B cell (primary cell): ENCODE data around the gene NSUN7. TPM values are rescaled to one million over a fixed set of nuclear protein-coding genes. Genes with fewer than 3 reads are reported as not detected.

ENCODE experiments used
- ATAC-seq: fragments of 200-7000 bp; cut with Tn5 transposase; one replicate; pipeline ENCODE4 v1.10.0; 2021; ENCODE audit warnings: low read depth, mild to moderate bottlenecking, moderate number of reproducible peaks, moderate library complexity
- CTCF ChIA-PET: fragments of 350-600 bp; sonication (Branson Sonifier 250); formaldehyde crosslinking; loops from one replicate; lab custom pipeline; 2021; ENCODE audit warnings: antibody characterized with exemption, inconsistent platforms; lab: Charles Lee
- POLR2A ChIA-PET: fragments of 350-600 bp; sonication (Branson Sonifier 250); formaldehyde crosslinking; loops from one replicate; lab custom pipeline; 2021; ENCODE audit warnings: antibody characterized with exemption; lab: Charles Lee
- DNase-seq: peaks from one replicate; pipeline ENCODE4 v3.0.0; 2013
- H2AFZ ChIP-seq: 2 replicates; pipeline ENCODE4 v1.6.1; 2012; ENCODE audit warnings: mild to moderate bottlenecking, low read depth, low read length; ENCODE audit not compliant: insufficient read depth, poor library complexity, severe bottlenecking
- H3K27ac ChIP-seq, 2 donors: 1 replicate in 1 of 2; 2 replicates in 1 of 2; pipeline ENCODE4 v1.5.1; 2012 to 2013; ENCODE audit warnings: low read length in 2 of 2, mild to moderate bottlenecking in 2 of 2, moderate library complexity in 1 of 2
- H3K27me3 ChIP-seq, 4 experiments: fragments of 200-600 bp in 1 of 4; sonication (generic) in 1 of 4; replicated peaks in 1 of 4; 1 replicate in 2 of 4; 2 replicates in 2 of 4; pipeline versions ENCODE4 v1.6.1 to v1.7.0; 2013 to 2016; ENCODE audit warnings: low read length in 3 of 4, mild to moderate bottlenecking in 2 of 4, mixed read lengths in 1 of 4, moderate library complexity in 1 of 4; ENCODE audit not compliant: insufficient read depth in 4 of 4, control insufficient read depth in 3 of 4; ENCODE audit errors: control extremely low read depth in 1 of 4
- H3K36me3 ChIP-seq, 2 experiments: replicated peaks in 1 of 2; 1 replicate in 1 of 2; 2 replicates in 1 of 2; pipeline versions ENCODE4 v1.6.1 to v1.7.1; 2013; ENCODE audit warnings: low read length in 1 of 2; ENCODE audit not compliant: insufficient read depth in 2 of 2, control insufficient read depth in 1 of 2; ENCODE audit errors: control extremely low read depth in 1 of 2, extremely low read depth in 1 of 2
- H3K4me1 ChIP-seq, 2 donors: fragments of 200-600 bp in 1 of 2; sonication (generic) in 1 of 2; 1 replicate in 1 of 2; 2 replicates in 1 of 2; pipeline versions ENCODE4 v1.5.1 to v1.6.1; 2013 to 2017; ENCODE audit warnings: low read length in 2 of 2; ENCODE audit not compliant: control insufficient read depth in 2 of 2, insufficient read depth in 2 of 2
- H3K4me2 ChIP-seq: replicated peaks from 2 replicates; pipeline ENCODE3; 2012; ENCODE audit warnings: mild to moderate bottlenecking, low read depth, low read length; ENCODE audit not compliant: poor library complexity, severe bottlenecking
- H3K4me3 ChIP-seq, 5 experiments: fragments of 200-600 bp in 1 of 5; sonication (generic) in 1 of 5; 1 replicate in 3 of 5; 2 replicates in 2 of 5; pipeline versions ENCODE4 v1.5.1 to v1.7.0; 2011 to 2016; ENCODE audit warnings: low read length in 4 of 5, mild to moderate bottlenecking in 4 of 5, low read depth in 2 of 5, control low read depth in 1 of 5, moderate library complexity in 1 of 5; ENCODE audit not compliant: insufficient read depth in 1 of 5; ENCODE audit errors: control extremely low read depth in 1 of 5, extremely low read depth in 1 of 5
- H3K79me2 ChIP-seq: fragments of 200-600 bp; sonication (generic); one replicate; pipeline ENCODE4 v1.6.0; 2016; ENCODE audit warnings: low read length; ENCODE audit not compliant: control insufficient read depth, insufficient read depth
- H3K9ac ChIP-seq: fragments of 200-600 bp; sonication (generic); 2 replicates; pipeline ENCODE4 v1.6.1; 2017; ENCODE audit warnings: mild to moderate bottlenecking, low read length, moderate library complexity
- H3K9me3 ChIP-seq, 3 donors: one replicate each; pipeline versions ENCODE4 v1.6.1 to v1.7.1; 2013; ENCODE audit warnings: low read length in 2 of 3; ENCODE audit not compliant: control insufficient read depth in 2 of 3, insufficient read depth in 1 of 3; ENCODE audit errors: control extremely low read depth in 1 of 3
- H4K20me1 ChIP-seq: 2 replicates; pipeline ENCODE4 v1.6.0; 2012; ENCODE audit warnings: mild to moderate bottlenecking, low read length; ENCODE audit not compliant: insufficient read depth, control insufficient read depth, poor library complexity, severe bottlenecking
- H3K27ac Mint-ChIP-seq: one replicate; pipeline ENCODE4 v1.8.0; 2021; ENCODE audit warnings: mixed read lengths
- H3K27me3 Mint-ChIP-seq: one replicate; pipeline ENCODE4 v1.8.0; 2021; ENCODE audit warnings: mixed read lengths
- H3K4me1 Mint-ChIP-seq: one replicate; pipeline ENCODE4 v1.8.0; 2021; ENCODE audit warnings: mixed read lengths
- H3K4me3 Mint-ChIP-seq: one replicate; pipeline ENCODE4 v1.8.0; 2021; ENCODE audit warnings: mixed read lengths
- H3K9me3 Mint-ChIP-seq: one replicate; pipeline ENCODE4 v1.8.0; 2022; ENCODE audit warnings: mixed read lengths; ENCODE audit not compliant: insufficient read depth
- EZH2 ChIP-seq: IDR thresholded peaks from 2 replicates; pipeline ENCODE4 v1.6.1; 2012; ENCODE audit warnings: borderline replicate concordance, low read depth, mild to moderate bottlenecking, moderate library complexity, low read length; ENCODE audit not compliant: insufficient read depth, poor library complexity, severe bottlenecking
- WGBS: methylation state at CpG from one replicate; pipeline ENCODE4 v1.1.5; 2013; ENCODE audit warnings: missing lambda C conversion rate; ENCODE audit not compliant: insufficient coverage; 5-methylcytosine and 5-hydroxymethylcytosine counted together
- intact Hi-C: fragments of 100-400 bp; cut with micrococcal nuclease; formaldehyde crosslinking; loops from one replicate; pipeline ENCODE4 v1.10.0; 2022
- polyA plus RNA-seq: library from polyadenylated mRNA; depleted of rRNA; stranded (reverse); fragments of >200 nt; gene quantifications from 2 replicates; pipeline ENCODE4 v1.2.3, GENCODE V29; 2012
- total RNA-seq, 2 donors: library from RNA; stranded (reverse); fragments of 120-200 nt in 1 of 2; gene quantifications; 1 replicate in 1 of 2; 2 replicates in 1 of 2; pipeline versions ENCODE4 v1.2.3 to v1.2.4, GENCODE V29; 2013 to 2022
- TF ChIP-seq, protein P1 (sequence below): fragments of 200-600 bp; IDR thresholded peaks from one replicate; pipeline ENCODE4 v1.8.0; 2022; ENCODE audit warnings: antibody characterized with exemption, mild to moderate bottlenecking

Gene NSUN7
- total and polyA plus RNA-seq, 2 donors (not counting 1 experiment from before 2014, with no cell fraction given), result 0.75 to 29.8 TPM

DNA sequence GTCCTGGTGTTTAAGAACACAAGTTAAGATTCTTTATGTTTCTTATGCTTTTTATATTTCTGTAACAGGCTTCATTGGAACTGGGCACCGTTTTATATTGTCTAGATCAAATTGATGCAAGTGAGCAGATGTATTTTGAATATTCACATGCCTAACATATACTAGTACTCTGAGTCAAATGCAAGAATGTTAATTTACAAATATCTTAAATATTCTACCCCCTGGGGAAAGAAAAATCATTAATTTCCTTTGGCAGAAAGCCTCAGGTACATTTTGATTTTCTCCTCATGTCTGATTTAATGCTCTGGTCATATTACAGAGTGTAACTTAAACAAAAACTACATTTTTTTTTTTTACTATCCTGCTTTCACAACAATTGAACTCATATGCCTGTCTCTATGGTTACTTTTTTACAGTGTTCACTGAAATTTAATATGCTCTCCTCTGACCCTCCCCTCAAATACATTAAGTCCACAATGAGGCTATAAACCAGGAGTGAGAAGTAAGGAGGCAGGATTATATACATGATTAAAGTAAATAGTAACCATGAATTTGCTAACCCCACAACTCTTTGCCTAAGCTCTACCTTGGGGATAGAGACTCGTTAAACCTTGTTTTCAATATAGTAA, 2.4 kb upstream of the NSUN7 start:
- no peak overlapping the region for H3K27ac Mint-ChIP-seq
- H3K4me3 ChIP-seq, result no peak overlapping the region
- POLR2A ChIA-PET, result no interaction called here
- H3K9me3 Mint-ChIP-seq, result no peaks in the 10 kb centered on the region
- peaks cover 17% of the 10 kb centered on the region for H3K4me1 Mint-ChIP-seq
- ATAC-seq, result no peak
- H3K4me1 ChIP-seq, result peaks cover 6 to 18% of the 10 kb centered on the region in 2 donors
- TF ChIP-seq, protein P1, sequence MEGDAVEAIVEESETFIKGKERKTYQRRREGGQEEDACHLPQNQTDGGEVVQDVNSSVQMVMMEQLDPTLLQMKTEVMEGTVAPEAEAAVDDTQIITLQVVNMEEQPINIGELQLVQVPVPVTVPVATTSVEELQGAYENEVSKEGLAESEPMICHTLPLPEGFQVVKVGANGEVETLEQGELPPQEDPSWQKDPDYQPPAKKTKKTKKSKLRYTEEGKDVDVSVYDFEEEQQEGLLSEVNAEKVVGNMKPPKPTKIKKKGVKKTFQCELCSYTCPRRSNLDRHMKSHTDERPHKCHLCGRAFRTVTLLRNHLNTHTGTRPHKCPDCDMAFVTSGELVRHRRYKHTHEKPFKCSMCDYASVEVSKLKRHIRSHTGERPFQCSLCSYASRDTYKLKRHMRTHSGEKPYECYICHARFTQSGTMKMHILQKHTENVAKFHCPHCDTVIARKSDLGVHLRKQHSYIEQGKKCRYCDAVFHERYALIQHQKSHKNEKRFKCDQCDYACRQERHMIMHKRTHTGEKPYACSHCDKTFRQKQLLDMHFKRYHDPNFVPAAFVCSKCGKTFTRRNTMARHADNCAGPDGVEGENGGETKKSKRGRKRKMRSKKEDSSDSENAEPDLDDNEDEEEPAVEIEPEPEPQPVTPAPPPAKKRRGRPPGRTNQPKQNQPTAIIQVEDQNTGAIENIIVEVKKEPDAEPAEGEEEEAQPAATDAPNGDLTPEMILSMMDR, result no peak
- TF ChIP-seq EZH2, result no peak
- CTCF ChIA-PET, result interaction anchor here (0.8 kb wide), 1 partner anchor 13 kb away, joined by 4 read pairs; no protein-coding TSS in a partner anchor
- H3K9me3 ChIP-seq, result no peaks in the 10 kb centered on the region
- intact Hi-C loops, result no loop called here
- H3K27ac ChIP-seq, result no peak overlapping the region
- H2AFZ ChIP-seq, result no peak overlapping the region
- no peak overlapping the region for H3K9ac ChIP-seq
- H3K79me2 ChIP-seq, result no peaks in the 10 kb centered on the region
- H3K36me3 ChIP-seq, result no peaks in the 10 kb centered on the region
- no peak for DNase-seq
- H3K27me3 Mint-ChIP-seq, result peaks cover 20% of the 10 kb centered on the region
- no peak overlapping the region for H3K4me2 ChIP-seq
- no peaks in the 10 kb centered on the region for H4K20me1 ChIP-seq
- peaks cover 0 to 24% (median 10%) of the 10 kb centered on the region in 4 experiments for H3K27me3 ChIP-seq
- no peak overlapping the region for H3K4me3 Mint-ChIP-seq
- no CpG with 5 or more reads among the region's 2 CpGs for WGBS
